Rectal smooth muscle tissue (tissue), 1 donor: Measurements from ENCODE around the gene PILRA.
"Not testable (repeated sequence)": the region's sequence is repeated elsewhere in the genome, so short reads cannot be mapped to it uniquely, and the experiment has no call there.

ENCODE experiments used
- H3K27ac ChIP-seq: one replicate; pipeline ENCODE4 v1.7.0; 2013; ENCODE audit warnings: low read depth, low read length, inconsistent platforms
- H3K27me3 ChIP-seq: one replicate; pipeline ENCODE4 v1.7.0; 2013; ENCODE audit warnings: low read length; ENCODE audit not compliant: control insufficient read depth, insufficient read depth
- H3K36me3 ChIP-seq: one replicate; pipeline ENCODE4 v1.7.0; 2013; ENCODE audit warnings: low read length; ENCODE audit not compliant: control insufficient read depth, insufficient read depth
- H3K4me1 ChIP-seq: one replicate; pipeline ENCODE4 v1.7.0; 2013; ENCODE audit warnings: low read length; ENCODE audit not compliant: control insufficient read depth, insufficient read depth
- H3K4me3 ChIP-seq: one replicate; pipeline ENCODE4 v1.7.0; 2013; ENCODE audit warnings: low read length
- H3K9ac ChIP-seq: one replicate; pipeline ENCODE4 v1.7.0; 2013; ENCODE audit warnings: low read length

PILRA gene

GRCh38 chr7:100348805-100349204 is 24.5 kb upstream of the PILRA start:
- Histone ChIP-seq H3K27ac (no peak overlapping the region), H3K27me3 (no peaks in the 10 kb centered on the region), H3K36me3 (peaks cover 37% of the 10 kb centered on the region), H3K4me3 (no peak overlapping the region), H3K9ac (no peak overlapping the region), H3K4me1 (peaks cover 3% of the 10 kb centered on the region)

GRCh38 chr7:100349757-100350156 is 23.5 kb upstream of the PILRA start:
- peaks cover 1% of the 10 kb centered on the region for H3K4me1 ChIP-seq
- H3K4me3 ChIP-seq, result no peak overlapping the region
- H3K36me3 ChIP-seq, result peaks cover 39% of the 10 kb centered on the region
- no peaks in the 10 kb centered on the region for H3K27me3 ChIP-seq
- H3K27ac ChIP-seq, result no peak overlapping the region
- no peak overlapping the region for H3K9ac ChIP-seq

GRCh38 chr7:100351657-100352058 is 21.6 kb upstream of the PILRA start:
- Histone ChIP-seq H3K9ac (no peak overlapping the region), H3K27me3 (no peaks in the 10 kb centered on the region), H3K36me3 (peaks cover 46% of the 10 kb centered on the region), H3K4me1 (no peaks in the 10 kb centered on the region), H3K4me3 (no peak overlapping the region), H3K27ac (no peak overlapping the region)

GRCh38 chr7:100352230-100352781 is 21.0 kb upstream of the PILRA start:
- H3K36me3 ChIP-seq, result peaks cover 47% of the 10 kb centered on the region
- H3K27ac ChIP-seq, H3K27me3 ChIP-seq, H3K9ac ChIP-seq, H3K4me1 ChIP-seq, H3K4me3 ChIP-seq: not testable (repeated sequence)

- Histone ChIP-seq H3K27me3 (no peaks in the 10 kb centered on the region), H3K36me3 (peaks cover 46% of the 10 kb centered on the region), H3K4me3 (no peak overlapping the region), H3K9ac (no peak overlapping the region), H3K27ac (no peak overlapping the region), H3K4me1 (no peaks in the 10 kb centered on the region)
Observed at GRCh38 chr7:100352984-100353684, 20.2 kb upstream of the PILRA start.

GRCh38 chr7:100353685-100354330 is 19.5 kb upstream of the PILRA start:
- Histone ChIP-seq H3K9ac (no peak overlapping the region), H3K4me3 (no peak overlapping the region), H3K4me1 (no peaks in the 10 kb centered on the region), H3K36me3 (peaks cover 46% of the 10 kb centered on the region), H3K27me3 (no peaks in the 10 kb centered on the region), H3K27ac (no peak overlapping the region)

GRCh38 chr7:100356416-100357068 is 16.7 kb upstream of the PILRA start:
- H3K9ac ChIP-seq, result no peak overlapping the region
- no peaks in the 10 kb centered on the region for H3K27me3 ChIP-seq
- H3K36me3 ChIP-seq, result peaks cover 46% of the 10 kb centered on the region
- no peaks in the 10 kb centered on the region for H3K4me1 ChIP-seq
- H3K27ac ChIP-seq, result no peak overlapping the region
- H3K4me3 ChIP-seq, result no peak overlapping the region

GRCh38 chr7:100357131-100357561 is 16.1 kb upstream of the PILRA start:
- peaks cover 46% of the 10 kb centered on the region for H3K36me3 ChIP-seq

GRCh38 chr7:100358027-100358856 is 15.0 kb upstream of the PILRA start, which contains the start of gene PILRB:
Gene PILRB (plus strand): TSS chr7:100358117. CDS start chr7:100358303, 186 bp downstream.
- H3K4me1 ChIP-seq, result no peaks in the 10 kb centered on the region
- H3K9ac ChIP-seq, result no peak within 1 kb of the TSS
- H3K36me3 ChIP-seq, result peaks cover 40% of the 10 kb centered on the region
- H3K4me3 ChIP-seq, result no peak within 1 kb of the TSS
- H3K27ac ChIP-seq, result no peak within 1 kb of the TSS
- H3K27me3 ChIP-seq, result no peaks in the 10 kb centered on the region

More at GRCh38 chr7:100357131-100357561, 16.1 kb upstream of the PILRA start:
- no peak overlapping the region for H3K4me3 ChIP-seq
- no peak overlapping the region for H3K27ac ChIP-seq
- no peaks in the 10 kb centered on the region for H3K27me3 ChIP-seq
- no peaks in the 10 kb centered on the region for H3K4me1 ChIP-seq
- no peak overlapping the region for H3K9ac ChIP-seq

GRCh38 chr7:100358857-100359212 is 14.5 kb upstream of the PILRA start:
- Histone ChIP-seq H3K27me3 (no peaks in the 10 kb centered on the region), H3K27ac (no peak overlapping the region), H3K9ac (no peak overlapping the region), H3K4me3 (no peak overlapping the region), H3K4me1 (no peaks in the 10 kb centered on the region), H3K36me3 (peaks cover 38% of the 10 kb centered on the region)

GRCh38 chr7:100360135-100360854 is 13.0 kb upstream of the PILRA start:
- Histone ChIP-seq H3K36me3 (peaks cover 31% of the 10 kb centered on the region), H3K9ac (no peak overlapping the region), H3K27me3 (no peaks in the 10 kb centered on the region), H3K4me1 (no peaks in the 10 kb centered on the region), H3K27ac (no peak overlapping the region), H3K4me3 (no peak overlapping the region)
